ENCODE data around the gene TM9SF1. TPM values are rescaled to one million over a fixed set of nuclear protein-coding genes. Genes with fewer than 3 reads are reported as not detected.

TM9SF1 gene
- total and polyA plus RNA-seq, 2 of the 13 experiments (the other 11 are each of a cell fraction or from before 2014, with no cell fraction given), result 83.2 to 110 TPM

- TF ChIP-seq GPN1 (CRISPR knock-in tag; IDR thresholded peaks at IDR 0.05; ENCODE audit: borderline replicate concordance), result peak; percentile 55; the same call in 1 of the 2 replicates
- peak; percentile 99 for TF ChIP-seq KAT8 (CRISPR knock-in tag; IDR thresholded peaks at IDR 0.05)
- TF ChIP-seq PTBP1 (IDR thresholded peaks at IDR 0.05; ENCODE audit: low read depth, low read length, poor library complexity, severe bottlenecking), result peak; percentile 64
- peak; percentile 99 for TF ChIP-seq ZNF781 (CRISPR knock-in tag; IDR thresholded peaks at IDR 0.05; ENCODE audit: borderline replicate concordance, not compliant biosample characterization)
- TF ChIP-seq NFAT5 (CRISPR knock-in tag; IDR thresholded peaks at IDR 0.05), result 0 out of 2 replicates have a peak, but pooled peaks have one; percentile 90
- TF ChIP-seq ZNF616 (CRISPR knock-in tag; IDR thresholded peaks at IDR 0.05; ENCODE audit: low read depth), result no peak; the same call in 1 of the 2 replicates
- peak; percentile 76; the same call in 1 of the 2 replicates for TF ChIP-seq GZF1 (CRISPR knock-in tag; IDR thresholded peaks at IDR 0.05)
- peak; percentile 90 for TF ChIP-seq SIX1 (CRISPR knock-in tag; IDR thresholded peaks at IDR 0.05; ENCODE audit: borderline replicate concordance)
- TF ChIP-seq DRAP1 (CRISPR knock-in tag; IDR thresholded peaks at IDR 0.05), result peak; percentile 91
- TF ChIP-seq ZNF766 (CRISPR knock-in tag; IDR thresholded peaks at IDR 0.05; ENCODE audit: borderline replicate concordance), result peak; percentile 93
- 0 out of 2 replicates have a peak, but pooled peaks have one; percentile 49 for TF ChIP-seq BATF2 (CRISPR knock-in tag; IDR thresholded peaks at IDR 0.05)
- peak; percentile 94; the same call in 1 of the 2 replicates for TF ChIP-seq NFIC (IDR thresholded peaks at IDR 0.05; ENCODE audit: low read length)
- peak; percentile 89; the same call in 1 of the 2 replicates for TF ChIP-seq MAF1 (CRISPR knock-in tag; IDR thresholded peaks at IDR 0.05; ENCODE audit: borderline replicate concordance)
- peak; percentile 99; the same call in 1 of the 2 replicates for TF ChIP-seq KLF11 (CRISPR knock-in tag; IDR thresholded peaks at IDR 0.05)
- peak; percentile 4; the same call in 1 of the 2 replicates for TF ChIP-seq ZBTB1 (CRISPR knock-in tag; IDR thresholded peaks at IDR 0.05; ENCODE audit: borderline replicate concordance)
- peak; percentile 98 for TF ChIP-seq ARID4A (CRISPR knock-in tag; IDR thresholded peaks at IDR 0.05; ENCODE audit: borderline replicate concordance)
- TF ChIP-seq ADNP (CRISPR knock-in tag; IDR thresholded peaks at IDR 0.05), result no peak
Observed at GRCh38 chr14:24160850-24161804, 34.1 kb downstream of the TM9SF1 start, which contains the start of gene IRF9 (continued).
